Breast epithelium (tissue), 4 donors: ENCODE results near the gene MYO1C. TPM values are rescaled to one million over a fixed set of nuclear protein-coding genes. Genes with fewer than 3 reads are reported as not detected.
"Not testable (repeated sequence)": the region's sequence is repeated elsewhere in the genome, so short reads cannot be mapped to it uniquely, and the experiment has no call there.

ENCODE experiments used
- DNase-seq, 2 donors: peaks; one replicate each; pipeline ENCODE4 v3.0.0-alpha.2; 2019; ENCODE audit warnings: low spot score in 2 of 2
- H3K27ac ChIP-seq, 2 donors: fragments of 200-600 bp; sonication (generic) in 1 of 2; one replicate each; pipeline ENCODE4 v1.5.1; 2016 to 2019; ENCODE audit warnings: mild to moderate bottlenecking in 1 of 2
- H3K27me3 ChIP-seq, 2 donors: fragments of 200-600 bp; sonication (generic) in 1 of 2; one replicate each; pipeline versions ENCODE4 v1.5.1 to v1.6.0; 2017 to 2019; ENCODE audit warnings: control low read depth in 1 of 2, mild to moderate bottlenecking in 1 of 2
- H3K36me3 ChIP-seq: fragments of 200-600 bp; one replicate; pipeline ENCODE4 v1.5.1; 2019
- H3K4me1 ChIP-seq, 2 donors: fragments of 200-600 bp; sonication (generic); one replicate each; pipeline ENCODE4 v1.5.1; 2016 to 2019; ENCODE audit warnings: control low read depth in 1 of 2
- H3K4me3 ChIP-seq, 3 donors: fragments of 200-600 bp; sonication (generic); 1 replicate in 2 of 3; 2 replicates in 1 of 3; pipeline ENCODE4 v1.5.1; 2016 to 2019; ENCODE audit warnings: mild to moderate bottlenecking in 3 of 3, moderate library complexity in 2 of 3
- H3K9me3 ChIP-seq, 2 donors: fragments of 200-600 bp; sonication (generic) in 1 of 2; one replicate each; pipeline ENCODE4 v1.5.1; 2016 to 2019; ENCODE audit warnings: control low read depth in 1 of 2
- CTCF ChIP-seq, 3 donors: fragments of 450-650 bp; IDR thresholded peaks; one replicate each; pipeline ENCODE4 v1.5.1; 2016 to 2017; ENCODE audit warnings: antibody characterized with exemption in 3 of 3, mild to moderate bottlenecking in 3 of 3, moderate library complexity in 3 of 3
- POLR2A ChIP-seq: fragments of 450-650 bp; IDR thresholded peaks from one replicate; pipeline ENCODE4 v1.6.1; 2016; ENCODE audit warnings: antibody characterized with exemption, mild to moderate bottlenecking, moderate library complexity
- POLR2AphosphoS5 ChIP-seq, 3 donors: sonication (generic); formaldehyde crosslinking; IDR thresholded peaks; one replicate each; pipeline ENCODE4 v1.6.1; 2017; ENCODE audit warnings: antibody characterized with exemption in 3 of 3
- intact Hi-C: fragments of 100-400 bp; cut with DNase I; formaldehyde crosslinking; loops from one replicate; pipeline ENCODE4 v1.15.1; 2023; ENCODE audit warnings: low total_unique reads
- total RNA-seq, 3 donors: library from RNA; depleted of rRNA; stranded (reverse); fragments of >200 nt; gene quantifications; one replicate each; pipeline ENCODE4 v1.1.0, GENCODE V29; 2016

Gene MYO1C
- total RNA-seq, 3 donors from 2014 or later = 99.5 to 235 (median 137) TPM

DNA sequence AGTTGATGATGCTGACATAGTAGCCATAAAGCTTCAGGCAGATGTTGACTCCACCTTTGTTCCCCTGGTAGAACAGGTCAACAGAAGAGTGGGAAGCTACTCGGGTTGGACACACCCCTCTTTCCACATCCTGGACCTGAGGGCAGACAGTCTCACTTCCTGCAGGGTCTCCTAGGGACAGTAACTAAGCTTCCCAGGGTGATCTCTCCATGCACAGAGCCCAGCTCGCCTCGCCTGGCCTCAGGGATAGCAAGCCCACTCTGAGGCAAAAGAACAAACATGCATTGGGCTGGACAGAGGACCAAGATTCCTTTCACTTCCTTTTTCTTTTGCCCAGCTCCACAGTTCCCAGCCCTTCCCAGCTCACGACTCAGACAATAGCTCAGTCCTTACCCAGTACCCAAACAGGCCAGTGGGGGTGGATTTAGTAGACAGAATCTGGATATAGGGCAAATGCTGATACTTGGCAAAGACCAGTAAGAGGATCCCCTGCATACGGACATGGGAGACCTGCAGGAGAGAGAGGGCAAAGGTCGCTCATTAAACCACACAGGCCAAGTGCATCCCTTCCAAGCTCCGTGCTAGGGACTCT lies 16.9 kb upstream of the MYO1C start:
- no peak for DNase-seq
- Histone ChIP-seq H3K9me3 (no peaks in the 10 kb centered on the region), H3K4me3 (no peak overlapping the region), H3K27ac (no peak overlapping the region), H3K36me3 (no peaks in the 10 kb centered on the region), H3K4me1 (peaks cover 0 to 16% of the 10 kb centered on the region in 2 donors), H3K27me3 (no peaks in the 10 kb centered on the region)
- no peak for TF ChIP-seq POLR2A
- intact Hi-C loops = no loop called here

DNA sequence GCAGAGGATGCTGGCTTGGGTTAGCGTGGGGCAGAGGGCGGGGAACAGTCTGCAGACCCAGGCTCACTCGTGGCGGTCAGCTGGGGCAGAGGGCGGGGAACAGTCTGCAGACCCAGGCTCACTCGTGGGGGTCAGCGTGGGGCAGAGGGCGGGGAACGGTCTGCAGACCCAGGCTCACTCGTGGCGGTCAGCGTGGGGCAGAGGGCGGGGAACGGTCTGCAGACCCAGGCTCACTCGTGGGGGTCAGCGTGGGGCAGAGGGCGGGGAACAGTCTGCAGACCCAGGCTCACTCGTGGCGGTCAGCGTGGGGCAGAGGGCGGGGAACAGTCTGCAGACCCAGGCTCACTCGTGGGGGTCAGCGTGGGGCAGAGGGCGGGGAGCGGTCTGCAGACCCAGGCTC lies 16.2 kb upstream of the MYO1C start:
- intact Hi-C loops, H3K4me3 ChIP-seq, H3K27ac ChIP-seq, H3K9me3 ChIP-seq, H3K36me3 ChIP-seq, DNase-seq, H3K27me3 ChIP-seq: not testable (repeated sequence)
- H3K4me1 ChIP-seq = peaks cover 0 to 16% of the 10 kb centered on the region in 2 donors

DNA sequence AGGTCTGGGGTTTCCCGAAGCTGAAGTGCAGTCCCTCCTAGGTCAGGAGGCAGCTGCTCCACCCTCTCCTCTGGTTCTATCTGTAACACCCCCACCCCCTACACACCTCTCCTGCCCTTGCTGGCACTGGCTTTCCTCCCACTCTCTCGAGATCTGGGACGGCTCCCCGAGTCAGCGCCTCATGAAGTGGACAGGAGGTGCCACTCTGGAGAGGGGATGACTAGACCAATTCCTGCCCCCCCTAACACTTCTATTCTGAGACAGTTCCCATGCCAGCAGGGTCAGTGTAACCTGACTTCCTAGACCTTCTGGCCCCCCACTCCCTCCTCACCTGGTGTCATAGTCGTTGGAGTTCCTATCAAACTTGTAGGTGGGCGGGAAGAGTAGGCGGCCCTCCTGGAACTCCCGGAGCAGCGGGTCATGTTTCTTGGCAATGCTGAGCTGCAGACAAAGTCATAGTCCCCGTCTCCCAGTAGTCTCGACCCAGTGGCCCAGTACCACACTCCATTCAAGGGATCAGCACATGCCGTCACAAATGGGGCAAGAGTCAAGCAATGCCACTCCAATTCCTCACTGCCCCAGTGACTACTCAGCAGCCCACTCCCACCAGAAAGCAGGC lies 14.3 kb upstream of the MYO1C start:
- TF ChIP-seq POLR2AphosphoS5 (IDR thresholded peaks at IDR 0.05) = no peak
- TF ChIP-seq CTCF (IDR thresholded peaks at IDR 0.05) = no peak
- no peak for TF ChIP-seq POLR2A
- no peak overlapping the region for H3K27ac ChIP-seq
- DNase-seq = no peak
- intact Hi-C loops = no loop called here
- H3K36me3 ChIP-seq = no peaks in the 10 kb centered on the region
- no peaks in the 10 kb centered on the region for H3K9me3 ChIP-seq
- H3K27me3 ChIP-seq = no peaks in the 10 kb centered on the region
- H3K4me3 ChIP-seq = no peak overlapping the region
- H3K4me1 ChIP-seq = peaks cover 0 to 14% of the 10 kb centered on the region in 2 donors

GRCh38 chr17:1505586-1505985 lies 13.1 kb upstream of the MYO1C start:
- intact Hi-C loops = no loop called here
- H3K36me3 ChIP-seq = no peaks in the 10 kb centered on the region
- no peak for DNase-seq
- no peaks in the 10 kb centered on the region for H3K27me3 ChIP-seq
- TF ChIP-seq CTCF (IDR thresholded peaks at IDR 0.05) = no peak
- no peak for TF ChIP-seq POLR2AphosphoS5 (IDR thresholded peaks at IDR 0.05)
- no peak for TF ChIP-seq POLR2A
- peaks cover 0 to 3% of the 10 kb centered on the region in 2 donors for H3K4me1 ChIP-seq
- no peaks in the 10 kb centered on the region for H3K9me3 ChIP-seq
- H3K27ac ChIP-seq = no peak overlapping the region
- no peak overlapping the region for H3K4me3 ChIP-seq

DNA sequence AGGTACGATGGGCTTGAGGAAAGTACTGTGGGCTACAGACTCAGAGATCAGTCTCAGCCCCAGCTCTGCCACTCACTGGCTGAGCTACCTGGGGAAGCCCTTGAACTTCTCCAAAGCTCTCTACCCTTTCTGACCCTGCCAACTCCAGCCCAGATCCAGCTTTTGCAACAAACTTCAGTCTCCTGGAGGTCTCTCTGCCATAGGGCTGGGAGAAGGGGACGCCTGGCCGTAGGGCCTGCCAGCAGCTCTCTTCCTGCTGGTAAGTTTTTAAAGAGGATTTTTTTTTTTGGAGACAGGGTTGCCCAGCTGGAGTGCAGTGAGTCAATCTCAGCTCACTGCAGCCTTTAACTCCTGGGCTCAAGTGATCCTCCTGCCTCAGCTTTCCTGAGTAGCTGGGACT lies 12.4 kb upstream of the MYO1C start:
- no peaks in the 10 kb centered on the region for H3K4me1 ChIP-seq
- no peak overlapping the region for H3K27ac ChIP-seq
- no peak overlapping the region for H3K4me3 ChIP-seq
- no peak for TF ChIP-seq POLR2A
- no peak for TF ChIP-seq POLR2AphosphoS5 (IDR thresholded peaks at IDR 0.05)
- TF ChIP-seq CTCF (IDR thresholded peaks at IDR 0.05) = no peak
- intact Hi-C loops = no loop called here
- H3K9me3 ChIP-seq = no peaks in the 10 kb centered on the region
- H3K27me3 ChIP-seq = no peaks in the 10 kb centered on the region
- no peak for DNase-seq
- no peaks in the 10 kb centered on the region for H3K36me3 ChIP-seq

GRCh38 chr17:1503699-1504098 lies 11.2 kb upstream of the MYO1C start:
- intact Hi-C loops = no loop called here
- H3K4me1 ChIP-seq = no peaks in the 10 kb centered on the region
- H3K27me3 ChIP-seq = no peaks in the 10 kb centered on the region
- no peak for DNase-seq
- H3K27ac ChIP-seq = no peak overlapping the region
- TF ChIP-seq POLR2AphosphoS5 (IDR thresholded peaks at IDR 0.05) (no peak), CTCF (IDR thresholded peaks at IDR 0.05) (no peak), POLR2A (no peak)
- H3K9me3 ChIP-seq = no peaks in the 10 kb centered on the region
- H3K4me3 ChIP-seq = no peak overlapping the region
- H3K36me3 ChIP-seq = no peaks in the 10 kb centered on the region
